Epithelial cell of esophagus (primary cell): ENCODE data around the gene KIAA0930.
A peak's percentile ranks its signal among the peaks of the same experiment; 100 is the strongest.

Experiments
- DNase-seq: peaks from one replicate; pipeline ENCODE4 v3.0.0; 2010; ENCODE audit warnings: low read depth
- H3K4me3 ChIP-seq: 2 replicates; pipeline ENCODE4 v1.5.1; 2011; ENCODE audit warnings: mild to moderate bottlenecking, low read length, control low read depth
- TF ChIP-seq, protein P1 (sequence below): IDR thresholded peaks from 2 replicates; pipeline ENCODE4 v1.5.1; 2011; ENCODE audit warnings: low read depth, mild to moderate bottlenecking, low read length, control low read depth, inconsistent platforms; ENCODE audit not compliant: insufficient read depth; ENCODE audit errors: missing control alignments

Gene KIAA0930

DNA sequence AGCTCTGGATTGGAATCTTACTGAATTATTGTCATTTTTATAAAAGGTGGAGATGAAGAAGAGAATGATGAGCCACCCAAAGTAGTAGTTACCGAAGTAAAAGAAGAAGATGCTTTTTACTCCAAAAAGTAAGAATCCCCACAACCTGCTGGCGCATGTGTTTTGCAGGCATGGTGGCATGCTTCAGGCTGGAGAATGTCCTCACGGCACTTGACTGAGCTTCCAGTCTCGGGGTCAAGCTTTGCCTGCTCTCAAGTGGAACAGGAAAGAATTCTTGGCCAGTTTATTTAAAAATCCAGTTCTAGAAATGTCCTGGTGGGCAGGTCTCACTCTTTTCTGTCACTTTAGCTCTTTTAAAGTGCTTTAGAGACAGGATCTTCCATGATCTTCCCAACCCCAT, 59.5 kb downstream of the KIAA0930 start:
- DNase-seq, result no peak
- no peak overlapping the region for H3K4me3 ChIP-seq
- TF ChIP-seq, protein P1, sequence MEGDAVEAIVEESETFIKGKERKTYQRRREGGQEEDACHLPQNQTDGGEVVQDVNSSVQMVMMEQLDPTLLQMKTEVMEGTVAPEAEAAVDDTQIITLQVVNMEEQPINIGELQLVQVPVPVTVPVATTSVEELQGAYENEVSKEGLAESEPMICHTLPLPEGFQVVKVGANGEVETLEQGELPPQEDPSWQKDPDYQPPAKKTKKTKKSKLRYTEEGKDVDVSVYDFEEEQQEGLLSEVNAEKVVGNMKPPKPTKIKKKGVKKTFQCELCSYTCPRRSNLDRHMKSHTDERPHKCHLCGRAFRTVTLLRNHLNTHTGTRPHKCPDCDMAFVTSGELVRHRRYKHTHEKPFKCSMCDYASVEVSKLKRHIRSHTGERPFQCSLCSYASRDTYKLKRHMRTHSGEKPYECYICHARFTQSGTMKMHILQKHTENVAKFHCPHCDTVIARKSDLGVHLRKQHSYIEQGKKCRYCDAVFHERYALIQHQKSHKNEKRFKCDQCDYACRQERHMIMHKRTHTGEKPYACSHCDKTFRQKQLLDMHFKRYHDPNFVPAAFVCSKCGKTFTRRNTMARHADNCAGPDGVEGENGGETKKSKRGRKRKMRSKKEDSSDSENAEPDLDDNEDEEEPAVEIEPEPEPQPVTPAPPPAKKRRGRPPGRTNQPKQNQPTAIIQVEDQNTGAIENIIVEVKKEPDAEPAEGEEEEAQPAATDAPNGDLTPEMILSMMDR, result no peak

DNA sequence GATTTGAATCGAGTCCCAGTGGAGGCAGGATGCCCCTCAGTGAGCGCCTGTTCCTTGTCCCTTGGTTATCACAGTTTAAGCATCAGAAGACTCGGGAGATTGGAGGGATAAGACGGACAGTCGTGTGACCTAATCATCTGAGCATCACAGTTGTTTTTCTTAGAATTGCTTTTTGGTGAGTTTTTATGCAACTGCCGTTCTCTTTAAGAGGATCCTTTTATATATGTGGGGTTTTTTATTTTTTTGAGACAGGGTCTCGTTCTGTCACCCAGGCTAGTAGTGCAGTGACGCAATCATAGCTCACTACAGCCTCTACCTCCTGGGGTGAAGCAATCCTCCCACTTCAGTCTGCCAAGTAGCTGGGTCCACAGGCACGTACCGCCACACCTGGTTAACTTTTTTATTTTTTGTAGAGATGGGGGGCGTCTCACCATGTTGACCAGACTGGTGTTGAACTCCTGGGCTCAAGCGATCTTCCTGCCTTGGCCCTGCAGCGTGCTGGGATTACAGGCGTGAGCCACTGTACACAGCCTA, 60.5 kb downstream of the KIAA0930 start:
- DNase-seq, result no peak
- no peak overlapping the region for H3K4me3 ChIP-seq
- TF ChIP-seq, protein P1, result no peak

GRCh38 chr22:45179276-45180049, 61.2 kb downstream of the KIAA0930 start:
- no peak overlapping the region for H3K4me3 ChIP-seq
- no peak for DNase-seq
- TF ChIP-seq, protein P1, result no peak

DNA sequence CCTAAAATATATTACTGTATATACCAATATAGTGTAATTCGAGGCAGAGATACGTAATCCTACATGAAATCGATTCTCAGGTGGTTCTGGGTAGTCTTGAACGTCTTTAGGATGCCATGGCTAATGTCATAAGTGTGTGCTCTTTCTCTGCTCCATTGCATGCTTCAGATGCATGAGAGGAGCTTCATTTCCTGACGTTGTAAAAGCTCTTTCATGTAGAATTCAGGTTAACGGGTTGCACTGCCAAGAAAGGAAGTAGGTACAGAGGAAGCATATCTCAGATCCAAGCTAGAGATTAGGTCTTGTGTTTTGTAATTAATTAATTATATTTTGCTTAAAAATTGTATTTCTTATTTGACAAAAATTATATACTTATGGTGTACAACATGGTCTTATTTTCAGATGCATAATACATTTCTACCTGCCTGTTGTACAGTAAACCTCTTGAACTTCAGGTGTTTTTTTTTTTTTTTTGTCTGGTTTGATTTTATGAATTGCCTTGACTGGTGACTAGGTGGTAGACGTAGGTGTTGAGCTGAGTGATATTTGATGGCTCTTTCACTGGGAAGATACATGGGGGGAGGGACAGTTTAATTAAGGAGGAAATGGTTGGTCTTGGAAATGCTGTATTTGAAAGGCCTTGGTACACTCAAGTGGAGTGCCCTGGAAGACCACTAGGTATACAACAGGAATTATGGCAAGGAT, 67.7 kb downstream of the KIAA0930 start:
- DNase-seq, result no peak
- TF ChIP-seq, protein P1, result no peak
- no peak overlapping the region for H3K4me3 ChIP-seq

GRCh38 chr22:45171830-45172229, 68.9 kb downstream of the KIAA0930 start:
- TF ChIP-seq, protein P1, result no peak
- H3K4me3 ChIP-seq, result no peak overlapping the region
- DNase-seq, result no peak

DNA sequence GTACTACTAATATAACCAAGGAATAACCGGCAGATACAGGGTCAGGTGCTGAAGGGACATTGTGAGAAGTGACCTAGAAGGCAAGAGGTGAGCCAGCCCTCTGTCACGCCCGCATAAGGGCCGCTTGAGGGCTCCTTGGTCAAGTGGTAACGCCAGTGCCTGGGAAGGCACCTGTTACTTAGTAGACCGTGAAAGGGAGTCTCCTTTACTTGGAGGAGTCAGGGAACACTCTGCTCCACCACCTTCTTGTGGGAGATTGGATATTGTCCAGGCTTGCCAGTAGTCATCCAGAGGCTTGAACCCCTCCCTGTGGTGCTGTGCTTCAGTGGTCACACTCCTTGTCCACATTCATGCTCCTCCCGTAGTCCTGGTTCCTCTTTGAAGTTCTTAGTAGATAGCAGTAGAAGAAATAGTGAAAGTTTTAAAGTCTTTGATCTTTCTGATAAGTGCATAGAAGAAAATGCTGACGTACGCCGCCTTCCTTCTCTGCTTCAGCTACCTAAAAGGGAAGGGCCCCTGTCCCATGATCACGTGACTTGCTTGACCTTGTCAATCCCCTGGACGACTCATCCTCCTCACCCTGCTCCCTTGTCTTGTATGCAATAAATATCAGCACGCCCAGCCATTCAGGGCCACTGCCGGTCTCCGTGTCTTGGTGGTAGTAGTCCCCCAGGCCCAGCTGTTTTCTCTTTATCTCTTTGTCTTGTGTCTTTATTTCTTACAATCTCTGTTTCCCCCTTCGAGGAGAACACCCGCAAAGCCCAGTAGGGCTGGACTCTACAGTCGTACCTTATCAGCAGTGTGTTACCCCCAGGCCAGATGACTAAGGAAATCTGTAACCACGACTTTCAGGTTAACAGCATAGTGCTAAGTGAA, 70.9 kb downstream of the KIAA0930 start:
- no peak overlapping the region for H3K4me3 ChIP-seq
- DNase-seq, result peak; percentile 43
- TF ChIP-seq, protein P1, result no peak
